DMS53 treated with DMSO at 0.1 percent for 48 hours (cell line): ENCODE data around the gene FBXO38.
A peak's percentile ranks its signal among the peaks of the same experiment; 100 is the strongest.

Source experiments
- DNase-seq: peaks from one replicate; lab custom pipeline; 2025; ENCODE audit not compliant: unreplicated experiment; lab: John Stamatoyannopoulos, UW

The FBXO38 gene

DNA sequence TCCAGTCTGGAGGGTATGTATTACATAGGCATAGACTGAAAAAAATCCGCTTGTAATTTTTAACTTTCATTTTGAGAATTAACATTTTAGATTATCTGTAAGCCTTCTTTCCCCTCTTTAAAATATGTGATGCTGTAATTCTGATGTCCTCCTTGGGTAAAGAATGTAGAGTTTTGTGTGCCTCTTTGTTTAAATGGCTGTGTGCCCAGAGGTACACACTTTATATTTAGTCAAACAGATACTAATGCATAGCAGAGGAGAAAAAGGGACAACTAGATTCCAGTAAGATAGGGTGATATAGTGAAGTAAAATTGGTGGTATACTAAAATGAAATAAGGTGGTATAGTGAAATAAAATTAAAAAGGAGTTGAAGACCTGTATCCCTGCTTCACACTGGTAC, 1.3 kb downstream of the FBXO38 start:
- no peak for DNase-seq

DNA sequence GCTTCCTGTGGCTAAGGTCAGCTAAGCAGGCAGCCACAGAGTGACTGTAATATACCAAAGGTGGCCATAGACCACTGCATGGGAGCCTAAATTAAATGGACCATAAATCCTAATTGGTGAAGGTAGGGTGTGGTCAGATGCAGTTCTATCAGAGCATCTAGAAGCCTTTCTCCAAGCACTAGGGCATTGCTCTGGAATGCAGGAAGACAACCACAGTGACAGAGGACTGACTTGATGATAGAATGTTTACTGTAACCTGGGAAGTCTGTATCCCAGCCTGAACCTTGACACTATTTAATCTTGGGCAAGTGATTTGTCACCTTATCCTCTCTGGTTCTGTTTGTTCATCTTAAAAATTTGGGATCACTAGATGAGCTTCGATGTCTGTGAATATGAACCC, 2.3 kb downstream of the FBXO38 start:
- DNase-seq, result no peak

DNA sequence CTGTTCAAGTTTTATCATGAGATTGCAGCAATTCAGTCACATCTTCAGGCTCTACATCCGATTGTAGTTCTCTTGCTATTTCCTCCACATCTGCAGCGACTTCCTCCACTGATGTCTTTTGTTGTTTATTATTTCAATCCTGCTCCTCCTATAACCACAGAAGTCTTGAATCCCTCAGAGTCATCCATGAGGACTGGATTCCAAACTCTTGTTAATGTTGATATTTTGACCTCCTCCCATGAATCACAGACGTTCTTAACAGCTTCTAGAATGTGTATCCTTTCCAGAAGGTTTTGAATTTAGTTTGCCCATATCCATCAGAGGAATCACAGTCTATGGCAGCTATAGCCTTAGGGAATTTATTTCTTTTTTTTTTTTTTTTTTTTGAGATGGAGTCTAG, 3.6 kb downstream of the FBXO38 start:
- no peak for DNase-seq

DNA sequence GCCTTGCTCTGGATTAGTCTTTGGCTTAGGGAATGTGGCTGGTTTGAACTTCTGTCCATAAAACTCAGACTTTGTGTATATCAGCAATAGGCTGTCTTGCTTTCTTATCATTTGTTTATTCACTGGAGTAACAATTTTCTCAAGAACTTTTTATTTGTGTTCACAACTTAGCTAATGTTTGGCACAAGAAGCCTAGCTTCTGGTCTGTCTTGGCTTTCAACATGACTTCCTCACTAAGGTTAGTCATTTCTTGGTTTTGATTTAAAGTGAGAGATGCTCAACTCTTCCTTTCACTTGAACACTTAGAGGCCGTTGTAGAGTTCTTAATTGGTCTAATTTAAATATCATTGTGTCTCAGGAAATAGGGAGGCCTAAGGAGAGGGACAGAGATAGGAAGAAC, 4.9 kb downstream of the FBXO38 start:
- DNase-seq, result no peak

DNA sequence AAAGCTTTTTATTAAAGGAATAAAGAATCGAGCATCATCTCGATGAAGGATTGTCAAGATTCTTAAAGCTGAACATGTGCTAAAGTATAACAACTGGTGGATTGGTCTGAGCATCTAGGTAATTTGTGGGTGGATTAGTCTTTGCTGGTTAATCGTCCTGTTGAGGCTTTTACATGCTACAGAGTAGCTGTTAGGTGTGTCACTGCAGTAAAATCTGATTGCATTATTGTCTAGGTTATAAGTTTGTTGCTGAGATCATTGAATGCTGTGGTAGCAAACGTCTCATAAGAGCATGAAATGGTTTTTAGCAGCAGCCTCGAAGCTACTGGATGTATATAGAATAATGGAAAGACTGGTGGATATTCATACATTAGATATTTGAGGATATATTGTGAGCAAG, 7.2 kb downstream of the FBXO38 start:
- no peak for DNase-seq

DNA sequence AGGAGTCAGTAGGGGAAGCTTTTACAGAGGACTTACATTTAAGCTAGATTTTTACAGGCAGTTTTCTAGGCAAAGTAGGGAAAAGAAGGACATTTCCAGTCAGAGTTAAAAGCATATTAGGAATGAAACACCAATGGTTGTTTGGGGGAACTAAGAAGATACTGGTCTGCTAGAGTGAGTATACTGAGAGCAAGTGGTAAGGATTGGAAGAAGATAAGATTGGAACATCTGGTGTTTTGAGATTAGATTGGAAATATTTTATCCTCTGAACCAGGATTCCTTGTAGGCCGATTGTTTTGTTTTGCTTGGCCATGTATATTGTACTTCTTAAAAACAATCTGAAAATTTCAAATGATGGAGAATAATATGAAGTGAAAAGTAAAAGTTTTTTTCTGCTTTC, 7.7 kb downstream of the FBXO38 start:
- no peak for DNase-seq

DNA sequence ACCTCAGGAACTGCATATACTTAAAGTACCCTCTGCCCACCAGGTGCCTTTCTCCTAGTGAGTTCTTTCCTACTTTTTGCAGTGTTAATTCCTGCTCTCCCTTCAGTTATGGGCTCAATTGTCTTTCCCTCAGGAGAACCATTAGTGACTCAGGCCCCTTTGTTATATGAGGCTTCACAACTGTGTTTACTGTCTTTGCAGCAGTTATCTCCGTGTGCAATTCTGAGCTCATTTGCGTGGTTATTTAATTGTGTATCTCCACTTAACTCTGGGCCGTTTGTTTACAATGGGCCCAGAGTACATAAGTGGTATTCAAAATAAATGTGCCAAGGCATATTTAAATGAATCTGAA, 9.6 kb downstream of the FBXO38 start:
- DNase-seq, result peak; percentile 74

DNA sequence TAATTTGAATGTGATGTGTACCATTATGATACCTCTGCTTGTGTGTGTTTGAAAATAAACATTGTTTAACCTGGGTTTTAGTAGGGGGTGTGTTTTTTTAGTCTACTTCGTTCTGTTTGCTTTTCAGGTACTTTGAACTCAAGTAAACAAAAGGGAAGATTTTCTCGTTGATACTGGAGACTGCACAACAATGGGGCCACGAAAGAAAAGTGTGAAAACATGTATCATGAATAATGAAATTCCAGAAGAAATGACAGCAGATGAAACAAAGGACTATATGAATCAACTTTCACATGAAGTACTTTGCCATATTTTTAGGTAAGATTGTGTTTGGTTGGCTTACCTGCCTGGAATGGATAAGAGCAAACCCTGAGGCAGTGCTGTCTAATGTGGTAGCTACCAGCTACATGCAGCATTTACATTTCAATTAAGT, 10.8 kb downstream of the FBXO38 start:
- peak; percentile 57 for DNase-seq

DNA sequence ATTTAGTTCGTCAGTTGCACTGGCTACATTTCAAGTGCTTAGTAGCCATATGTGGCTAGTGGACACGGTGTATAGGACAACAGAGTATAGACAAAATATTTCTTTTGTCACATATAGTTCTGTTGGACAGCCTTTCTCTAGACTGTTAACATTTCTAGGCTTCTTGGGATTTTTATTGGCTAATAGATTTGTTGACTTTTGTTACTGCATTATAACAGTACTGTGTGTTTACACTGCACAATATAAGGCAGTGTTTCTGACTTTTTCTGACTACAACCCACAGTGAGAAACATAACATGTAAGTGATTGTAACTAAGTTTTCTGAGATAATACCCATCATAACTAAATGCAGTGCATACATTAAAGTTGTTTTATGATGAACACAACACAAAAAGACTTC, 11.3 kb downstream of the FBXO38 start:
- DNase-seq, result no peak

DNA sequence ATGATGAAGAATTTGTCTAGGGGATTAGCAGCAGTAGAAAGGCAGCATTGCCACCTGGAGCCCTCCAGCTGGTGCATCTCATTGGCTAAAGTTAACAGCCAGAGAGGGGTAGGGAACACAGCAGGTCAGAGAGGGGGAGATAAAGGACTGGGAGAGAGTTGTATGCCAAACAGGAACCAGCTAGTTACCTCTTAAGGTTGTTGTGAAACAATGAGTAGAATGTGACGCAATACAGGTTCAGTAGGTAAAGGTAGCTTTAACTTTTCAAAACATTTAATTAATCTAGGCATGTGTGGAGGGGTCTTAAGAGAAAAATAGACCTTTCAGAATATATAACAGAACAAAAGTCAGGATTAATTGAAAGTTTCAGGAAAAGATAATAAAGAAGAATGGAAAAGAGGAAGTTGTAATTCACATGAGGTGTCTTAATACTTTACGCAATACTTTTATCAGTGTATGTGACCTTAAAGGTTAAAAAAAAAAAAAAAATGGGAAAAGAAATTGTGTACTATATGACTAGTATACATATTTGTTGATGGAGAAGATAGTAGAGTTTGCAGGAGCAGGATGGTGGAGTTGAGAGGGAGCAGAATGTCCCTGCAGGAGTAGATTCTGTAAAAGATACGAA, 14.3 kb downstream of the FBXO38 start:
- DNase-seq, result peak; percentile 16

DNA sequence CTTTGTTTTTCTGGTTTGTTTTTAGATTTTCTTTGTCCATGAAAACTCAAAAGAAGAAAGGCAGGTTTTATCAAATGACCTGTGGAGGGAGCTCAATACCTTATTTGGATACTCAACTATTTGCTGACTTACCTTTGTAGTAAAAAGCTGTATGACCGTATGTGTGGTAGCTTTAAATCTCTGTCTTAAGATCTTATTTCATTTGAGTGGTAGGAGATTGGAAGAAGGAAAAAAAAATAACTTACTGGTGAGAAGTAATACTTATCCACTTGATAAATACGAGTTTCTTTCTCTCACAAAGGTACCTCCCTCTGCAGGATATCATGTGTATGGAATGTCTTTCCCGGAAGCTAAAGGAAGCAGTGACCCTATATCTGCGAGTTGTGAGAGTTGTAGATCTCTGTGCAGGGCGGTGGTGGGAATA, 15.0 kb downstream of the FBXO38 start:
- peak; percentile 6 for DNase-seq

DNA sequence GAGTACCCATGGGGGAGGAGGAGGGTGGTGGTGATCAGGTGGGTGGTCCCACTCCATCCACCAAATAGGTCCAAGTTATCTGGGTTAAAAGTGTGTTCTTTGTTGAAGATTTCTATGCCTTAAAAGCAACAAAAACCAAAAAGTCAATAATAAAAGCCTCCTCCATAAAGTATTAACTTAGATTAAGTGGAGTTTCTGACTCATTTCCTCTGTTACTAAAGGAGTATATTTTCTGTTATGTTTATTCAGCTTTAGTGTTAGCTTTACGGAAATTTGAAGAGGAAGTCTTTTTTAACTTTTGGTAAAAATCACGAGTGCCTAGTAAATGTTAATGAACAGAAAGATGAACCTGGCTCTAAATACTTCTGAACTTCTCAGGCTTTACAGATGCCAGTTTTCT, 17.8 kb downstream of the FBXO38 start:
- DNase-seq, result peak; percentile 25

DNA sequence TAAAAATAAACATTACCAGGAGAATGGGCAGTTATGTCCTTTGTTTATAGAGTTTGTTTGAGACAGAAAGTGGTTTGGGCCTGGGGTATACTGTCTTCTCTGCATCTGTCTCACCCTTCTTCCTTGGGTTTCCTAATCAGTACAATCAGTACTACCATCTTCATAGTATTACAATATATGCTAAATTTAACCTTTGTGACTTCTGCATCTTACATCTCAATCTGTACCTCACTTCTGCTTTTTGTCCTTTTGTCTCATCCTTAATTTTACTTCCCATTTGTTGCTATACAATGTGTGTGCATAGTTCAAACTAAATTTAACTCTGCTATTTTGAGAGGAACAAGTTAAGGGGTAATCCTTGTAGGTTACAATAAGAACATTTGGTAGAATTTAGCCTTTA, 19.6 kb downstream of the FBXO38 start:
- no peak for DNase-seq

DNA sequence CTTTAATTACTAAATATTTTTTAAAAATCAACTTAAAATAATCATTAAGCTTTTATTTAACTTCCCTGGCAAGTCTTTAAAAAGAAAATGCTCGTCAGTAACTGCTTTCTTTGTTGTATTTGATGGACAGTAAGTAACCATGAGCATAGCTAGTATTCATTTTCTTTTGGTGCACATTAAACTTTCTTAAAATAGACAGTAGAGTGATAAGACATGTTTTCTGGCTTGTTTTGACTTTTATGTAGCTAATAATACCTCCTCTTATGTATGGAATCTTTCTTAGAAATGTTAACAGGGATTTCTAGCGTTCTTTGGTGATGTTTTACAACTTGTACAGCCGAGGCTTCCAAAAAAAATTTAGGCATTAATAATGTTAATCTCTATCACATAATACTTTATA, 22.6 kb downstream of the FBXO38 start:
- no peak for DNase-seq

DNA sequence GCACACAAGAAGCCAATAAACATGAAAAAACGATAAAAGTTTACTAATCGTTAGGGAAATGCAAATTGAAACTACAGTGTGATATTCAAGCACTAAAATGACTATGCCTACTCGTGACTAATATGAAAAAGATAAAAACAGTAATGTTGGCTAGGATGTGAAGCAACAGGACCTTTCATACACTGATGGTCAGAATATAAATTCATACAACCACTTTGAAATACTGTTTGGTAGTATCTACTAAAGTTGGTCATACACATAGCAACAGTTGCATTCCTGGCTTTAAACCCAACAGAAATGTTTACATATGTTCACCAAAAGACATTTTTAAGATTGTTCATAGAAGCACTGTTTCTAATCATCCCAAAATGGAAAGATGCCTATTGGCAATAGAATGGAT, 24.3 kb downstream of the FBXO38 start:
- DNase-seq, result no peak

DNA sequence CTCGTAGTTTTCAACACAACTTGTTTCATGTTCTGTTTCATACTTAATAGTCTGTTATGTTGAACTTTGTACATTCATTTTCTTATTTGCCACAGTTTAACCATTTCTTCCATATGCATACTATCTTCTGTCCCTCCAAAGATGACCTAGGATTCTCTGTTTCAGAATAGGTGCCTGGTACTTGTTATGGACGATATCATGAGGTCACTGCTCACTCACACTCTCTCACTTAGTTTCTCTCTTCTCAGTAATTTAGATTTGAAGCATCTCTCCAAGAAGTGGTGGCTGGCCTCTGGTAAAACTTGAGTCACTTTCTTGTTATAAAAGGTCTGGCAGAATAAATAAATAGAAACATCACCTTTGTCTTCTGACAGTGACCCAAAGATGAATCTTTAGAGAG, 28.4 kb downstream of the FBXO38 start:
- DNase-seq, result no peak

DNA sequence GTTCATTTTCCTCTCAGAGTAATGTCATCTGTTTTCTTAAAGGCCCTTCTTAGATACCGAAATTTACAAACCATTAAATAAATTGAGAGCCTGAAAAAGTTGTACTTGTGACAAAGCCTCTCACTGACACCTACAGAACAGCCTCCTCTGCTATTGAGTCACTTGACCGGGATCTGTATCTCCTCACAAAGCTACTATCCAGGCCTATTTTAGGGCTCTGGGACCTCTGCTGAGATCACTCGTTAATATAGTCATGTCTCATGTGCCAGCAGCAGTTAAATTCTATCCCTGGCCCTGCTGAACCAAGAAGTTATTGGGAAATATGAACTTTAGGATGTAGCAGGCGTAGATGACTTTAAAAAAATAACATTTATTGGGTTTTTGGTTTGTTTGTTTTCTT, 31.1 kb downstream of the FBXO38 start:
- no peak for DNase-seq

DNA sequence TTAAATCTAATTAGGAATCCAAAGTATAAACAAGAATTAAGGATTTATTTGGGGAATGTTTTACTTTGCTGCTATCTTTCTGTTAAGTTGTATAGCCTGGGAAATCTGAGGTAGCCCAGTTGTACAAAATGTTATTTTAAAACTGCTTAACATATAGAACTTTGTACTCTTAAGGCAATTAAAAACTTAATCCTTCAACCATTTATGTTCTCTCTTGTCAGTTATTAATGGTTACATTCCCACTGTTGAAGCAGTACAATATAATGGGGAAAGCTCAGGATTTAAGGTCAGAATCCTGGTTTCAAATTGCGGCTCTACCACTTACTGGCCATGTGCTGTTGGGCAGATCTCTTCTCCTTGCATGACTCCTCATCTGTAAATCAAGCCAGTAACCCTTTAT, 32.7 kb downstream of the FBXO38 start:
- no peak for DNase-seq

DNA sequence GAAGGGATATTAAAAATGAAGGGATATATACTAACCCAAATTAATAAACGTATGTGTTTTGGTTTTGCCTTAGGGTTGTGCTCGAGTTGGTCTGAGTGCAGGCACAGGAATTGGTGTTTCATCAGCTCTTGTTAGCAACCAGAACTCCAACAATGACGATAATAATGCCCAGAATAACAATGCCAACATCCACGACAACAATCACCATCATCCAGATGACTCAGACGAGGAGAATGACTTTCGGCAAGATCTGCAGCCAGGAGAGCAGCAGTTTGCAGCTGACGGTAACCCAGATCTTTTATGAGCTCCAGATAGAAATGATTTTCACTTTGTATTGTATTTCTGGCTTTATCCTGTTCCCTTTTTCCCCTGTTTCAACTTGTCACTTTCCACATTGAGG, 33.2 kb downstream of the FBXO38 start:
- DNase-seq, result no peak

DNA sequence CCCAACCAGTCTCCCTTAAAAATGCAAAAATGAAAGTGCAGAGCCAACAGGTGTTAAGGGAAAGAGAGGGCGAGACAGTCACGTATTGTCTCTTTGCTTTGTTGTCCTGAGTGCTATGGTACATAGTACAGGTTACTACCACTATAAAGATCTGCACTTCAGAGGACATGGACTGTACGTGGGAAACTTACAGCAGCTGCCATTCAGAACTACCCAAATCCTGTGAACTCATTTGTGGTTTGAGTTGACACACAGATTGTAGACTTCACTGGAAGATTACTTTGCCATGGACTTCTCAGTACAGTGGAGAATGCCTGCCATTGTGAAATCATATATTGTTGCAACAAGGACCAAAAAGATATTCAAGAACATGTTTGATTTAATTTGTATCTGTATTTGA, 34.8 kb downstream of the FBXO38 start:
- no peak for DNase-seq

DNA sequence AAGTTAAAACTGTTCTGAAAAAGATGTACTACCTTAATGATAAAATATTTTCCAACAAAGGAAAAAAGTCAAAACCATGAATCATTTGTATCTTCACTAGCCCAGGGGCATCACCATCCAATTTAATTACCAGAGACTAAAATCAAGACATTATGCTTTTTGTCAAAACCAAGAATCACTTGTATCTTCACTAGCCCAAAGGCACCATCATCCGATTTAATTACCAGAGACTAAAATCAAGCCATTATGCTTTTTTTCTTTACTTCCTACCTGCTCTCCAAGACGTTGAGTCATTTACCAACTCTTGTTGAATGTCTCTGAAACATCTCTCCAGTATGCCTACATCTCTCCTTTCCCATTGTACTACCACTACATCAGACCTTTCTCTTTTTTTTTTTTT, 37.9 kb downstream of the FBXO38 start:
- DNase-seq, result no peak

DNA sequence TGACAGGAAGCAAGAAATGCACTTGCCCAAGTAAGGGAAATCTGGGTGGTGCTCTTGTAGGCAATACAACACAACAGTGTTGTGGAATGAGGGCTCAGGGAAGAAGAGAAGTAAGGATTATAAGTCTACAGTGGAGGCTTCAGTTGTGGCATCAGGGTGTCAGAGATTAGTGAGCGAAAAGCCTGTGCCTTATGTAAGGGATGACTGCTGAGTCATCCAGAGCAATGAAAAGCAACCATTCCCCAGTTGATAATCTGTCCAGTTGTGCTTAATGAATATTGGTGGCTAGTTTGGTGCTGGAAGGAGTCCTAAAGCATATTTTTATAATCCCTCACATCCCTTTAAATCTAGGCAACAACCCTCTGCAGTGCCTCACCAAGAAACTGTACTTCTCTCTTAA, 42.0 kb downstream of the FBXO38 start:
- no peak for DNase-seq

DNA sequence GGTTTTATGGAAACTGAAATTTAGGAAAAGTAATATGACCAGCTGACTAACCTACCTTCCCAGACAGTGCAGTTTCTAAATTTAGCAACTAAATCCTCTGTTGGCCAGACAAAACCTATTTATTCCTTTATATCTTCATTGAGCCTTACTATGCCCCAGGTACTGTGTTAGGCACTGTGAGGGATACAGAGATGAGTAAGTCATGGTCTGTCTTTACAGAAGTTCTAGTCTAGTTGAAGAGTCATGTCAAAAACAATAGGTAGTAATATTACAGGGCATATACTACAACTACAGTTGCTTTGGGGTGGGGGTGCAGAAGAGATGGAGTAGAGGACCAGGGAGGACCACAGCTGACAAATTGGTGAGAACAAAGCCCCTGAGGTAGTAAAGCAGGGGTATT, 42.8 kb downstream of the FBXO38 start:
- no peak for DNase-seq
